HL-60 (cell line): ENCODE results near the gene LYG1.

ENCODE experiments used
- DNase-seq, 2 experiments: peaks; one replicate each; pipeline ENCODE4 v3.0.0-alpha.2; 2010 to 2020; ENCODE audit warnings: low read depth in 1 of 2, low spot score in 1 of 2
- H3K27ac ChIP-seq: fragments of 250-450 bp; sonication (Bioruptor Pico); replicated peaks from 2 replicates; pipeline ENCODE4 v1.5.1; 2020; ENCODE audit warnings: mild to moderate bottlenecking, moderate library complexity
- H3K27me3 ChIP-seq: fragments of 250-450 bp; sonication (Bioruptor Pico); 2 replicates; pipeline ENCODE4 v1.5.1; 2021; ENCODE audit warnings: mild to moderate bottlenecking, moderate library complexity; ENCODE audit not compliant: insufficient read depth, poor library complexity, severe bottlenecking
- H3K4me3 ChIP-seq: replicated peaks from 2 replicates; pipeline ENCODE4 v1.5.1; 2011; ENCODE audit warnings: mild to moderate bottlenecking, control low read depth, low read length; ENCODE audit not compliant: insufficient read depth
- GABPA ChIP-seq: IDR thresholded peaks from 2 replicates; pipeline ENCODE4 v1.6.1; 2012; ENCODE audit warnings: low read depth
- POLR2AphosphoS5 ChIP-seq: IDR thresholded peaks from 2 replicates; pipeline ENCODE4 v1.6.1; 2012; ENCODE audit warnings: low read depth
- SPI1 ChIP-seq: IDR thresholded peaks from 2 replicates; pipeline ENCODE4 v1.6.1; 2012; ENCODE audit warnings: low read depth, mild to moderate bottlenecking, borderline replicate concordance
- TF ChIP-seq, protein P1 (sequence below): IDR thresholded peaks from 2 replicates; pipeline ENCODE4 v1.6.1; 2012; ENCODE audit warnings: low read depth; ENCODE audit not compliant: insufficient replicate concordance
- TF ChIP-seq, protein P2 (sequence below): IDR thresholded peaks from one replicate; pipeline ENCODE4 v1.5.1; 2011; ENCODE audit warnings: low read length, control low read depth, inconsistent platforms; ENCODE audit not compliant: insufficient read depth

Gene LYG1

DNA sequence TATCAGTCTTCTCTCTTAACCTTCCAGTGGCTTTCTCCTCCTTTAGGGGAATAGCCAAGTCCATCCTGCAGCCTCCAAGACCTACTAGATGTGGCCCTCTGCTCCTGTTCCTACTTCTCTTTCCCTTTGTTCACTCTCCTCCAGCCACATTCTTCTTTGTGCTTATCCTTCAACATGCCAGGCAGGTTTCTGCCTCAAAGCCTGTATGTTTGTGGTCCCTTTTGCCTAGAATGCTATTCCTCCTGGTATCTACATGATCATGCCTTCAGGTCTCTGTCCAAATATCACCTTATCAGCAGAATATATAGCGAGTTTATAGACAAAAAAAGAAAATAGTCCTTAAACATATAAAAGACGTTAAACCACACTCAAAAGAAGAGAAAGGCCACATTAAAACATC is 51.0 kb downstream of the LYG1 start:
- Histone ChIP-seq H3K4me3 (no peak overlapping the region), H3K27ac (no peak overlapping the region), H3K27me3 (no peaks in the 10 kb centered on the region)
- DNase-seq = no peak
- TF ChIP-seq GABPA (no peak), POLR2AphosphoS5 (no peak)

DNA sequence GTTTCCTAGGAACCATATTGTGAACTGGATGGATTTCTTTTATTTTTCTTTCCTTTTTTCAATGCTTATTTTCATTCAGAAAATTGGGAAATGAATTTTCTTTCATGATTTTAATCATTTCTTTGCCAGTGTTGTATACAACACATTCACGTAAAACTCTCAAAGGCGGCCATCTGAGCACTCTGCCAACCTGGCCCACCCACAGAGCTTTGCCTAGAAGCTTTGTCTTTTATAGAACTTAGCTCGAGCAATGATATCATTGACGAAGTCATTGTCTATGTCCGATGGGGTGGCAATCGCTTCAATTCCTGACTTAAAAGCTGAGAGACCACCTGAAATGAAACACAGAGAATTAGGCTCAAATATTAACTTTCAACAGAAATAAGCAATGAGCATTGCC is 58.8 kb downstream of the LYG1 start:
- no peak for DNase-seq
- Histone ChIP-seq H3K27me3 (no peaks in the 10 kb centered on the region), H3K4me3 (no peak overlapping the region), H3K27ac (no peak overlapping the region)
- TF ChIP-seq GABPA = no peak

DNA sequence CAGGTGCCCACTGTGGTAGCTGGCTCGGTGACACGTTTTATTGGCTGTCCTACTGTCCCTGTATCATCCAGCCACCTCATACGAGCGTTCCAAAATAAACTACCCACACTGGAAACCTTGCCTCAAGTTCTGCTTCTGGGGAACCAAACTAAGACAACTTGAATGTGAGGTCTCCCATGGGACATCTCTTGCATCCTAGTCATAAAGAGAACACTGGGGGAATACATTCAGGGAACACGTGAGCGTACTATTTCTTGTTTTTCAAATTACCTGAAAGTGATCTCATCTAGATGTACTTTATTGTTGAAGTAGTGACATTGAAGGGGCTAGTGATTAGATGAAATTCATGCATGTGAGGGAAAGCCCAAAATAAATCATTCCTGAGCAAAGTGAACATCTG is 60.6 kb downstream of the LYG1 start:
- TF ChIP-seq GABPA (no peak), POLR2AphosphoS5 (no peak), SPI1 (no peak)
- TF ChIP-seq, protein P1, sequence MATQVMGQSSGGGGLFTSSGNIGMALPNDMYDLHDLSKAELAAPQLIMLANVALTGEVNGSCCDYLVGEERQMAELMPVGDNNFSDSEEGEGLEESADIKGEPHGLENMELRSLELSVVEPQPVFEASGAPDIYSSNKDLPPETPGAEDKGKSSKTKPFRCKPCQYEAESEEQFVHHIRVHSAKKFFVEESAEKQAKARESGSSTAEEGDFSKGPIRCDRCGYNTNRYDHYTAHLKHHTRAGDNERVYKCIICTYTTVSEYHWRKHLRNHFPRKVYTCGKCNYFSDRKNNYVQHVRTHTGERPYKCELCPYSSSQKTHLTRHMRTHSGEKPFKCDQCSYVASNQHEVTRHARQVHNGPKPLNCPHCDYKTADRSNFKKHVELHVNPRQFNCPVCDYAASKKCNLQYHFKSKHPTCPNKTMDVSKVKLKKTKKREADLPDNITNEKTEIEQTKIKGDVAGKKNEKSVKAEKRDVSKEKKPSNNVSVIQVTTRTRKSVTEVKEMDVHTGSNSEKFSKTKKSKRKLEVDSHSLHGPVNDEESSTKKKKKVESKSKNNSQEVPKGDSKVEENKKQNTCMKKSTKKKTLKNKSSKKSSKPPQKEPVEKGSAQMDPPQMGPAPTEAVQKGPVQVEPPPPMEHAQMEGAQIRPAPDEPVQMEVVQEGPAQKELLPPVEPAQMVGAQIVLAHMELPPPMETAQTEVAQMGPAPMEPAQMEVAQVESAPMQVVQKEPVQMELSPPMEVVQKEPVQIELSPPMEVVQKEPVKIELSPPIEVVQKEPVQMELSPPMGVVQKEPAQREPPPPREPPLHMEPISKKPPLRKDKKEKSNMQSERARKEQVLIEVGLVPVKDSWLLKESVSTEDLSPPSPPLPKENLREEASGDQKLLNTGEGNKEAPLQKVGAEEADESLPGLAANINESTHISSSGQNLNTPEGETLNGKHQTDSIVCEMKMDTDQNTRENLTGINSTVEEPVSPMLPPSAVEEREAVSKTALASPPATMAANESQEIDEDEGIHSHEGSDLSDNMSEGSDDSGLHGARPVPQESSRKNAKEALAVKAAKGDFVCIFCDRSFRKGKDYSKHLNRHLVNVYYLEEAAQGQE = no peak
- TF ChIP-seq, protein P2, sequence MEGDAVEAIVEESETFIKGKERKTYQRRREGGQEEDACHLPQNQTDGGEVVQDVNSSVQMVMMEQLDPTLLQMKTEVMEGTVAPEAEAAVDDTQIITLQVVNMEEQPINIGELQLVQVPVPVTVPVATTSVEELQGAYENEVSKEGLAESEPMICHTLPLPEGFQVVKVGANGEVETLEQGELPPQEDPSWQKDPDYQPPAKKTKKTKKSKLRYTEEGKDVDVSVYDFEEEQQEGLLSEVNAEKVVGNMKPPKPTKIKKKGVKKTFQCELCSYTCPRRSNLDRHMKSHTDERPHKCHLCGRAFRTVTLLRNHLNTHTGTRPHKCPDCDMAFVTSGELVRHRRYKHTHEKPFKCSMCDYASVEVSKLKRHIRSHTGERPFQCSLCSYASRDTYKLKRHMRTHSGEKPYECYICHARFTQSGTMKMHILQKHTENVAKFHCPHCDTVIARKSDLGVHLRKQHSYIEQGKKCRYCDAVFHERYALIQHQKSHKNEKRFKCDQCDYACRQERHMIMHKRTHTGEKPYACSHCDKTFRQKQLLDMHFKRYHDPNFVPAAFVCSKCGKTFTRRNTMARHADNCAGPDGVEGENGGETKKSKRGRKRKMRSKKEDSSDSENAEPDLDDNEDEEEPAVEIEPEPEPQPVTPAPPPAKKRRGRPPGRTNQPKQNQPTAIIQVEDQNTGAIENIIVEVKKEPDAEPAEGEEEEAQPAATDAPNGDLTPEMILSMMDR = no peak
- H3K4me3 ChIP-seq = no peak overlapping the region
- H3K27ac ChIP-seq = no peak overlapping the region
- no peaks in the 10 kb centered on the region for H3K27me3 ChIP-seq
- no peak for DNase-seq

DNA sequence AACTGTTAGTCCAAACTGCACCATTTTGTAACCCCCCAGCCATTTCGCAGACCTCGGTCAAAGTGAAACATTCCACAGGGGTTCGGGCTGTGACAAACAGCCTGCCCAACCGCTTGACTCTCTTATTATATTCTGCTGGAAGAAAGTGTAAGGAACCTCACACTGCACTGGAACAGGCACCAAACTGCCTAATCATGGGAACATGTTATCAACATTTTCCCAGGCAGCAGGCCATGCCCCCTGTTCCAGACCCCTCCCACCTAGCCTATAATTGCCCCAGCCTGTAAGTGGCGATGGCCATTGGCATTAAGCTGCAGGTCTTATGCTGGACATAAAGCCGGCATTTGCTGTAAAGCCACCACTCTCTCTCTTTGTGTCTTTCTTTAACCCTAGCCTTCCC is 62.4 kb downstream of the LYG1 start:
- Histone ChIP-seq H3K4me3 (no peak overlapping the region), H3K27me3 (no peaks in the 10 kb centered on the region), H3K27ac (no peak overlapping the region)
- no peak for DNase-seq
- no peak for TF ChIP-seq GABPA
- TF ChIP-seq SPI1 = no peak
- TF ChIP-seq, protein P1 = no peak
- TF ChIP-seq, protein P2 = no peak
- no peak for TF ChIP-seq POLR2AphosphoS5
